ENCODE data around the gene CASP8AP2. TPM values are rescaled to one million over a fixed set of nuclear protein-coding genes. Genes with fewer than 3 reads are reported as not detected.
"Not testable (repeated sequence)": the region's sequence is repeated elsewhere in the genome, so short reads cannot be mapped to it uniquely, and the experiment has no call there.

CASP8AP2 gene
- total RNA-seq, 4 donors from 2014 or later: 8.8 to 17.9 (median 13.7) TPM

DNA sequence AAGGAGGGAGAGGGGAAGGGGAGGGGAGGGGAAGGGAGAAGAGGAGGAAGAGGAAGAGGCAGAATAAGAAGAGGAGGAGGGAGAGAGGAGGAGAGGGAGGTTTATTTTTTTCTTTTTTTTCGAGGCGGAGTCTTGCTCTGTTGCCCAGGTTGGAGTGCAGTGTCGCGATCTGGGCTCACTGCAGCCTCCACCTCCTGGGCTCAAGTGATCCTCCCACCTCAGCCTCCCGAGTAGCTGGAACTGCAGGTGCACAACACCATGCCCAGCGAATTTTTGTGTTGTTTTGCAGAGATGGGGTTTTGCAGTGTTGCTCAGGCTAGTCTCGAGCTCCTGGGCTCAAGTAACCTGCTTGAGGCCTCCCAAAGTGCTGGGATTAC, 58.4 kb downstream of the CASP8AP2 start:
- H3K4me1 ChIP-seq: no peaks in the 10 kb centered on the region
- TF ChIP-seq, protein P1, sequence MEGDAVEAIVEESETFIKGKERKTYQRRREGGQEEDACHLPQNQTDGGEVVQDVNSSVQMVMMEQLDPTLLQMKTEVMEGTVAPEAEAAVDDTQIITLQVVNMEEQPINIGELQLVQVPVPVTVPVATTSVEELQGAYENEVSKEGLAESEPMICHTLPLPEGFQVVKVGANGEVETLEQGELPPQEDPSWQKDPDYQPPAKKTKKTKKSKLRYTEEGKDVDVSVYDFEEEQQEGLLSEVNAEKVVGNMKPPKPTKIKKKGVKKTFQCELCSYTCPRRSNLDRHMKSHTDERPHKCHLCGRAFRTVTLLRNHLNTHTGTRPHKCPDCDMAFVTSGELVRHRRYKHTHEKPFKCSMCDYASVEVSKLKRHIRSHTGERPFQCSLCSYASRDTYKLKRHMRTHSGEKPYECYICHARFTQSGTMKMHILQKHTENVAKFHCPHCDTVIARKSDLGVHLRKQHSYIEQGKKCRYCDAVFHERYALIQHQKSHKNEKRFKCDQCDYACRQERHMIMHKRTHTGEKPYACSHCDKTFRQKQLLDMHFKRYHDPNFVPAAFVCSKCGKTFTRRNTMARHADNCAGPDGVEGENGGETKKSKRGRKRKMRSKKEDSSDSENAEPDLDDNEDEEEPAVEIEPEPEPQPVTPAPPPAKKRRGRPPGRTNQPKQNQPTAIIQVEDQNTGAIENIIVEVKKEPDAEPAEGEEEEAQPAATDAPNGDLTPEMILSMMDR (IDR thresholded peaks at IDR 0.05): no peak
- no peak for TF ChIP-seq POLR2A (IDR thresholded peaks at IDR 0.05)
- no peaks in the 10 kb centered on the region for H3K9me3 ChIP-seq
- no peak overlapping the region for H3K4me3 ChIP-seq
- no peaks in the 10 kb centered on the region for H3K36me3 ChIP-seq
- peaks cover 39% of the 10 kb centered on the region for H3K27me3 ChIP-seq
- no peak for DNase-seq (ENCODE audit: low spot score in 2 of 2)
- 87% methylated on average over 7 of the region's 7 CpGs for WGBS
- H3K27ac ChIP-seq: no peak overlapping the region

DNA sequence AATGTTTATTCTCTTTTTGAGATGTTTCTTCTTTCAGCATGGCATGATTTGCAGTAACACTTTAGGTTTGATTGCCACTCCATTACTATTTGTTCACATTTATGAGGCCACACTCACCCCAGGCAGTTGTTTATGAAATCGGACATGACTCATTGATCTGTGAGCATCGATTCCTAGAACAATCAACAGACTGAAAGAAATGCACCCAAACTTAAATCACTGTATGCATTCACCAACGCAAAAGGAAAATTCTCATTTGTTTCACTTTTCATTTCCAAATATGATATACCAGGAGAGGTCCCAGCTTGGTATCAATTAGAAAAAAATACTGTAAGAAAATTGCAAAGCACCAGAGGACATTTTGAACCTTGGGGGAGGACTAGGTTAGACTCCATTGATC, 59.2 kb downstream of the CASP8AP2 start:
- H3K27ac ChIP-seq: no peak overlapping the region
- 76% methylated on average over 3 of the region's 3 CpGs for WGBS

DNA sequence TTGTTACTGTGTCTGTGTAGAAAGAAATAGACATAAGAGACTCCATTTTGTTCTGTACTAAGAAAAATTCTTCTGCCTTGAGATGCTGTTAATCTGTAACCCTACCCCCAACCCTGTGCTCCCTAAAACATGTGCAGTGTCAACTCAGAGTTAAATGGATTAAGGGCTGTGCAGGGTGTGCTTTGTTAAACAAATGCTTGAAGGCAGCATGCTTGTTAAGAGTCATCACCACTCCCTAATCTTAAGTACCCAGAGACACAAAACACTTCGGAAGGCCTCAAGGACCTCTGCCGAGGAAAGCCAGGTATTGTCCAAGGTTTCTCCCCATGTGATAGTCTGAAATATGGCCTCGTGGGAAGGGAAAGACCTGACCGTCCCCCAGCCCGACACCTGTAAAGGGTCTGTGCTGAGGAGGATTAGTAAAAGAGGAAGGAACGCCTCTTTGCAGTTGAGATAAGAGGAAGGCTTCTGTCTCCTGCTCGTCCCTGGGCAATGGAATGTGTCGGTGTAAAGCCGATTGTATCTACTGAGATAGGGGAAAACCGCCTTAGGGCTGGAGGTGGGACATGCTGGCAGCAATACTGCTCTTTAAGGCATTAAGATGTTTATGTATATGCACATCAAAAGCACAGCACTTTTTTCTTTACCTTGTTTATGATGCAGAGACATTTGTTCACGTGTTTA, 61.3 kb downstream of the CASP8AP2 start:
- H3K27me3 ChIP-seq: peaks cover 51% of the 10 kb centered on the region
- not testable (repeated sequence) for H3K9me3 ChIP-seq; DNase-seq (ENCODE audit: low spot score in 2 of 2); H3K36me3 ChIP-seq; H3K27ac ChIP-seq; H3K4me1 ChIP-seq; H3K4me3 ChIP-seq
- 4% methylated on average over 10 of the region's 11 CpGs for WGBS

More for the DNA sequence above, 59.2 kb downstream of the CASP8AP2 start:
- DNase-seq (ENCODE audit: low spot score in 2 of 2): no peak
- H3K36me3 ChIP-seq: no peaks in the 10 kb centered on the region
- H3K9me3 ChIP-seq: no peaks in the 10 kb centered on the region
- peaks cover 46% of the 10 kb centered on the region for H3K27me3 ChIP-seq
- no peak overlapping the region for H3K4me3 ChIP-seq
- no peak for TF ChIP-seq POLR2A (IDR thresholded peaks at IDR 0.05)
- no peak for TF ChIP-seq POLR2AphosphoS5 (IDR thresholded peaks at IDR 0.05)
- TF ChIP-seq, protein P1 (IDR thresholded peaks at IDR 0.05): no peak
- no peak for TF ChIP-seq EP300 (IDR thresholded peaks at IDR 0.05)
- no peaks in the 10 kb centered on the region for H3K4me1 ChIP-seq

DNA sequence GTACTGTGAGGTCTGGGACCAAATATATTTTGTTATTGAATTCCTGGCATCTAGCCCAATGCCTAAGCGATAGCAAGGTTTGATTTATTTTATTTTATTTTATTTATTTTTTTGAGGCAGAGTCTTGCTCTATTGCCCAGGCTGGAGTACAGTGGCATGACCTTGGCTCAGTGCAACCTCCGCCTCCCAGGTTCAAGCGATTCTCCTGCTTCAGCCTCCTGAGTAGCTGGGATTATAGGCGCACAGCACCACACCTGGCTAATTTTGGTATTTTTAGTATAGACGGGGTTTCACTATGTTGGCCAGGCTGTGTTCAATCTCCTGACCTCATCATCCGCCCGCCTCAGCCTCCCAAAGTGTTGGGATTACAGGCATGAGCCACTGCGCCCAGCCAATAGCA, 62.9 kb downstream of the CASP8AP2 start:
- H3K36me3 ChIP-seq; DNase-seq (ENCODE audit: low spot score in 2 of 2); H3K27ac ChIP-seq; H3K4me1 ChIP-seq; H3K9me3 ChIP-seq; H3K4me3 ChIP-seq: not testable (repeated sequence)
- WGBS: 93% methylated on average over 8 of the region's 8 CpGs
- H3K27me3 ChIP-seq: peaks cover 45% of the 10 kb centered on the region

DNA sequence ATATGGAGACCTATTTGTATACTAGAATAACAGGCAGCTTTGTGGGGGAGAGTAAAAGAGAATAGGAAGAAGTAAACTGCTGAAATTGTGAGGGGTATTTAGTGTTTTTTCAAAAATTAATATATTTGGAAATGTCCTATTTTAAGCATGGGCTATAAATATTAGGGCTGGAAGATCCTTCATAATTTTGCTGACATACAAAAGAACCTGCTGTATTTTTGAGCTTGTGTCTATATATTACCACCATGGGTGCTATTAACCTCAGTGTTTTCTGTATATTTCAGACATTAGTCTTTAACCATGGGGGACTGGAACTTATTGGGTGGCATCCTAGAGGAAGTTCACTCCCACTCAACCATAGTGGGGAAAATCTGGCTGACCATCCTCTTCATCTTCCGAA, 64.5 kb downstream of the CASP8AP2 start, which contains the start of gene GJA10:
TSS of gene GJA10 (plus strand) at position 301 of the 400 bp plus-strand sequence. CDS start at position 301, 0 bp downstream.
- no peak within 1 kb of the TSS for H3K27ac ChIP-seq
- no peak within 1 kb of the TSS for H3K4me3 ChIP-seq
- H3K9me3 ChIP-seq: no peaks in the 10 kb centered on the region
- H3K36me3 ChIP-seq: no peaks in the 10 kb centered on the region
- no peaks in the 10 kb centered on the region for H3K4me1 ChIP-seq
- WGBS: 93% methylated on average over 1 of the region's 1 CpG
- TF ChIP-seq POLR2A (IDR thresholded peaks at IDR 0.05): no peak
- TF ChIP-seq EP300 (IDR thresholded peaks at IDR 0.05): no peak
- TF ChIP-seq, protein P1 (IDR thresholded peaks at IDR 0.05): no peak
- DNase-seq (ENCODE audit: low spot score in 2 of 2): no peak
- H3K27me3 ChIP-seq: peaks cover 34% of the 10 kb centered on the region

DNA sequence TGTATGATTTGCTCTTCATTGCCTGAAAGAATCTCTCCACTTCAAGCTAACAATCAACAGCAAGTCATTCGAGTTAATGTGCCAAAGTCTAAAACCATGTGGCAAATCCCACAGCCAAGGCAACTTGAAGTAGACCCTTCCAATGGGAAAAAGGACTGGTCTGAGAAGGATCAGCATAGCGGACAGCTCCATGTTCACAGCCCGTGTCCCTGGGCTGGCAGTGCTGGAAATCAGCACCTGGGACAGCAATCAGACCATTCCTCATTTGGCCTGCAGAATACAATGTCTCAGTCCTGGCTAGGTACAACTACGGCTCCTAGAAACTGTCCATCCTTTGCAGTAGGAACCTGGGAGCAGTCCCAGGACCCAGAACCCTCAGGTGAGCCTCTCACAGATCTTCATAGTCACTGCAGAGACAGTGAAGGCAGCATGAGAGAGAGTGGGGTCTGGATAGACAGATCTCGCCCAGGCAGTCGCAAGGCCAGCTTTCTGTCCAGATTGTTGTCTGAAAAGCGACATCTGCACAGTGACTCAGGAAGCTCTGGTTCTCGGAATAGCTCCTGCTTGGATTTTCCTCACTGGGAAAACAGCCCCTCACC, 65.7 kb downstream of the CASP8AP2 start:
- TF ChIP-seq POLR2A (IDR thresholded peaks at IDR 0.05): no peak
- no peak for TF ChIP-seq POLR2AphosphoS5 (IDR thresholded peaks at IDR 0.05)
- TF ChIP-seq, protein P1 (IDR thresholded peaks at IDR 0.05): no peak
- TF ChIP-seq EP300 (IDR thresholded peaks at IDR 0.05): no peak
- no peak for DNase-seq (ENCODE audit: low spot score in 2 of 2)

DNA sequence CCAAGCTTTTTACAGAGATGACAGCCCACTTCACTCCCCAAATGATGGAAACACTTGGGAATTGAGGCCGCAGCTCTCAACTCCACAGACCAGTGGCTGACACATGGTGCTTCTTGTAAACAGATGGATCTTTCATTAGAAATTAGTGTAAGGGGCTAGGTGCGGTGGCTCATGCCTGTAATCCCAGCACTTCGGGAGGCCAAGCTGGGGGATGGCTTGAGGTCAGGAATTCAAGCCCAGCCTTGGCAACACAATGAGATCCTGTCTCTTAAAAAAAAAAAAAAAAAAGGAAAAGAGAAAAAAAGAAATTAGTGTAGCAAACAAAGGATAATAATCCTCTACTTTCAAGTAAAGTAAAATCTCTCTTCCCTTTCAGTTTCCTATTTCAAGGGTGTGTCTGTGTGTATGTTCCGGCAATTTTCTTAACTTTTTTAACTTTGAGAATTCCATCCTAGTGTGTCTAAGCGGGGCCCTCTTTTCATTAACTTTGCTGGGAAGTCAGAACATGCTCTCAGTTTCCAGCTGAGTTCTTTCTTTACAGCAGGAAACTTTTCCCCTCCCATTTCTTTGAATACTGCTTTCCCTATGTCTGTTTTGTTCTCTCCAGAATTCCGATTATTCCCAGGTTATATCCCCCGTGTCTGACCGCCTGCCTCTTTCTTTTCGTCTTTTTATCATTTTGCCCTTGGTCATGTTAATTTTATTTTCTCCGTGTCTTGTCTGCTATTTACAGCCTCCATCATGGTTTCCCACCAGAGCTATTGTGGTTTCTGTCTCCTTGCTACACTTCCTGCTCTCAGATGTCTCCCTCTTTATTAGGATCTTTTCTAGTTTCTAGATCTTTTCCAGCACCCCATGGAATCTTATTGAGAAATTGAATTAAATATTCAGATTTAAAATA, 80.6 kb downstream of the CASP8AP2 start:
- WGBS: 58% methylated on average over 10 of the region's 10 CpGs
- H3K4me1 ChIP-seq; H3K36me3 ChIP-seq; H3K27ac ChIP-seq; DNase-seq (ENCODE audit: low spot score in 2 of 2); H3K4me3 ChIP-seq; H3K9me3 ChIP-seq; H3K27me3 ChIP-seq: not testable (repeated sequence)

More for the DNA sequence above, 65.7 kb downstream of the CASP8AP2 start:
- H3K27me3 ChIP-seq: peaks cover 34% of the 10 kb centered on the region
- H3K36me3 ChIP-seq: no peaks in the 10 kb centered on the region
- H3K27ac ChIP-seq: no peak overlapping the region
- no peak overlapping the region for H3K4me3 ChIP-seq
- no peaks in the 10 kb centered on the region for H3K9me3 ChIP-seq
- WGBS: 50% methylated on average over 8 of the region's 8 CpGs
- no peaks in the 10 kb centered on the region for H3K4me1 ChIP-seq
